SJSA1 (cell line): Measurements from ENCODE around the gene PLEKHA7. TPM values are rescaled to one million over a fixed set of nuclear protein-coding genes. Genes with fewer than 3 reads are reported as not detected.
"Not testable (repeated sequence)": the region's sequence is repeated elsewhere in the genome, so short reads cannot be mapped to it uniquely, and the experiment has no call there.

ENCODE experiments used
- DNase-seq, 2 experiments: peaks; one replicate each; pipeline ENCODE4 v3.0.0-alpha.2; 2015 to 2020; ENCODE audit warnings: low spot score in 2 of 2, low read depth in 1 of 2
- H3K27ac ChIP-seq: fragments of 250-450 bp; sonication (Bioruptor Pico); 2 replicates; pipeline ENCODE4 v1.5.1; 2020; ENCODE audit warnings: mild to moderate bottlenecking, moderate library complexity
- H3K27me3 ChIP-seq: fragments of 250-450 bp; sonication (Bioruptor Pico); replicated peaks from 2 replicates; pipeline ENCODE4 v1.5.1; 2020; ENCODE audit warnings: mild to moderate bottlenecking, moderate library complexity
- H3K36me3 ChIP-seq: fragments of 250-450 bp; sonication (Bioruptor Pico); 2 replicates; pipeline ENCODE4 v1.5.1; 2020; ENCODE audit warnings: mild to moderate bottlenecking
- H3K4me1 ChIP-seq: fragments of 250-450 bp; sonication (Bioruptor Pico); replicated peaks from 2 replicates; pipeline ENCODE4 v1.6.1; 2021; ENCODE audit warnings: mild to moderate bottlenecking
- H3K4me3 ChIP-seq: fragments of 250-450 bp; sonication (Bioruptor Pico); 2 replicates; pipeline ENCODE4 v1.5.1; 2020; ENCODE audit warnings: mild to moderate bottlenecking
- H3K9me3 ChIP-seq: fragments of 250-450 bp; sonication (Bioruptor Pico); replicated peaks from 2 replicates; pipeline ENCODE4 v1.5.1; 2020; ENCODE audit warnings: mild to moderate bottlenecking
- total RNA-seq: library from RNA; depleted of rRNA; stranded (reverse); fragments of >200 nt; shearing (Covaris generic); gene quantifications from 2 replicates; pipeline ENCODE4 v1.2.3, GENCODE V29; 2014

PLEKHA7 gene
- total RNA-seq, 1 experiment from 2014 or later, result not detected

DNA sequence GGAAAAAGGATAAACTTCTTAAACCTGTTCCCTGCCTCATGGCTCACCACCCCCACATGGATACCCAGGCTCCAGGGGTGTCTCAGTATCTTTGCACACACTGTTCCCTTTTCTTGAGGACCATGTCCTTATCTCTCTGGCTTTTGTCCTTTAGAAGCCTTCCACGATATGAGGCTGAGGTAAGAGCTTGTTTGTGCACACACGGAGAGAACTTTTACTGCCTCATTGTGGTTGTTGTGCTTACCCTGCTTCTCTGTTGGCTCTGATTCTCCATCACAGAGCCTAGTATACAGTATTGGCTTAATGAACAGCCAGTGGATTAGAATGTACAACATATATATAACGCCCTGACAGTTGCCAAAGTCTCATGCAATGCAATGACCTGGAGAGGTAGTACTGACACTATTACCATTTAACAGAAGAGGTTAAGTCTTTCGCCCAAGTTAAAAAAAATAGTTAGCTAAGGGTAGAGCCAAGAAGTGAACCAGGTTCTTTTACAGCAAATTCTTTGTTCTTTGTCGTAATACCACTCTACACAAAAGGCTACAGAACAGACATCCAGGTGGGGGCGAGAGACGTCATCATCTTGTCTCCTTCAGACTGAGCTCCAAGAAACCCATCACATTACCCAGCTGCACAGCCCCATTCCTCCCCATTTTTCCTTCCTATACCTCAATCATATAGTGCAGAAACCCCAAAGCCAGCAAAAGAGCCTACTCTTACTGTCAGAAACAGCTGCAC is 117.3 kb downstream of the PLEKHA7 start:
- peaks cover 7% of the 10 kb centered on the region; the same call in 1 of the 2 replicates for H3K27me3 ChIP-seq
- H3K9me3 ChIP-seq, result no peaks in the 10 kb centered on the region; the same call in 1 of the 2 replicates
- no peak for DNase-seq
- H3K27ac ChIP-seq, result no peak overlapping the region
- H3K4me3 ChIP-seq, result no peak overlapping the region
- H3K4me1 ChIP-seq, result no peaks in the 10 kb centered on the region
- H3K36me3 ChIP-seq, result no peaks in the 10 kb centered on the region

DNA sequence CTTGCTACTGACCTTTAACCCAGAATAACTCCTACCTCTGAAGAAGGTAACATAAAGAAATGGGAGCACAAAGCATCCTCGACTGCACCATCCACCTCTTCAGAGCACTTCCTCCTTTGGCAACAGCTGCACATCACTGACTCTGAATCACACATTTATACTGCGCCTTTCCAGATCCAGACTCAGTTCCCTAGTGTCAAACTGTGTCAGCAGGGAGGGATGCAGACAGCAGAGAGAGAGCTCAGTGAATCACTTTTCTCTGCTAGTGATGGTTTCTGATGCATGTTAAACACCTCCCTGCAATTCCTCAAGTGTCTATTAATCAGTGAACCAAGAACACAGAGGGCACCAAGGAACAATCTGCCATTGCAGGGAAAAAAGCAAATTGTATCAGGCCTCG is 118.9 kb downstream of the PLEKHA7 start:
- no peak overlapping the region for H3K4me3 ChIP-seq
- no peaks in the 10 kb centered on the region for H3K4me1 ChIP-seq
- no peak for DNase-seq
- H3K27ac ChIP-seq, result no peak overlapping the region
- peaks cover 2% of the 10 kb centered on the region for H3K9me3 ChIP-seq
- H3K27me3 ChIP-seq, result peaks cover 7% of the 10 kb centered on the region; the same call in 1 of the 2 replicates
- no peaks in the 10 kb centered on the region for H3K36me3 ChIP-seq

DNA sequence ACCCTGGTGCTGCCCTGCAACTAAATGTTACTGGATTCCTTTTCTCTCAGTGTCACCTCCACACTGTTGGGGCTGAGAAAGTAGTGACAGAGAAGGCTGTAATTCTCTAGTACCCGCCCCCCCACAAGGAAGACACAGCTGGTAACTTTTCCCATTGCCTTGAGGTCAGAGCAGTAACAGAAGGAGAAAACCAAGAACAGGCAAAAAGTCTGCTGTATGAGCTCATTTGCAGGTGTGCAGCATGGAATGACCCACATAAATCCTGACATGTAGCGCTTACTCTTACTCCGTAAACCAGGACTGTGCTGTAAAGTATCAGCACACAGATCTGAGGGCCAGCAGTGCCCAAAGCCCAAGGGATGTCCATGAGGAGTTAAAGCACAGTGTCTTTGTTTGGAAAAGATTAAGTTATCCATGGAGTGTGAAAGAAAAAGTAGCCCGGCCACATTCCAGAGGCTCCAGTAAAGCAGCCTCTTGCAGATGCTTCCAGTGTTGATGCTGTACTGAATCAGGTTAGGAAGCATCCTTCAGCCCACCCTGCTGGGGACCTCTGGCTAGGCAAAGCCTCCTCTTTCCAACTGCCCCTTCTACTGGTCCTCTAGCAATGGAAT is 120.7 kb downstream of the PLEKHA7 start:
- H3K9me3 ChIP-seq, result peaks cover 11% of the 10 kb centered on the region
- DNase-seq, result no peak
- H3K36me3 ChIP-seq, result no peaks in the 10 kb centered on the region
- H3K27me3 ChIP-seq, result peaks cover 5% of the 10 kb centered on the region; the same call in 1 of the 2 replicates
- no peaks in the 10 kb centered on the region for H3K4me1 ChIP-seq
- H3K27ac ChIP-seq, result no peak overlapping the region
- no peak overlapping the region for H3K4me3 ChIP-seq

DNA sequence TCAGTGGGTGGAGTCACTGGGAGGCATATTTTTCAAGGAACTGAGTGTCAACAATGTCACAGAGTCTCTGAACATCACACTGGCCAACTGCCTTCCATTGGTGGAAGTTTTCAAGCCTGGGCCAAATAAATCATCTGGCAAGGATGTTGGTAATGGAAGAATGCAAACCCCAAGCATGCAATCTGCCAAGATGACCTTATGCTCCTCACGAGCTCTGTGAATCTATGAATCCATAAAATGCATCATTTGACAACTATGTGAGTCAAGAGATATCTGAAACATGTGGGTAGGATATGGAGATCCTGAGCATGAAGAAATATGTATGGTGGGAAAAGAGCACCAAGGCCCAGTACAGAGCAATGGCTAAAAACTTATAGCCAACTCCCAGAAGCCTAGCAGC is 122.2 kb downstream of the PLEKHA7 start:
- H3K9me3 ChIP-seq, result peaks cover 11% of the 10 kb centered on the region
- H3K27ac ChIP-seq, result no peak overlapping the region
- no peak overlapping the region for H3K4me3 ChIP-seq
- H3K4me1 ChIP-seq, result no peaks in the 10 kb centered on the region
- DNase-seq, result no peak
- no peaks in the 10 kb centered on the region for H3K36me3 ChIP-seq
- no peaks in the 10 kb centered on the region; the same call in 1 of the 2 replicates for H3K27me3 ChIP-seq

DNA sequence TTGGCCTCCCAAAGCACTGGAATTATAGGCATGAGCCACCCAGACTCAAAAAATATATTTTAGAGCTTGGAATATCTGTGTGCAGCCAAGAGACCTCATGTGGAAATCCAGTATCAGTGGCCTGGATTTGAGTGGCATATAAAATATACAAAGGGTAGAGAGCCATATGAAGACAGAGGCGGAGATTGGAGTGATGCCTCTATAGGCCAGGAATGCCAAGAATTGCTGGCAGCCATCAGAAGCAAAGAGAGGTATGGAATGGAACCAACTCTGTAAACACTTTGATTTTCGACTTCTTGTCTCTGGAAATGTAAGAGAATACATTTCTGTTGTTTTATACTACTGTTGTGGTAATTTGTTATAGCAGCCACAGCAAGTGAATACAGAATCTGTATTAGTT is 123.0 kb downstream of the PLEKHA7 start:
- Histone ChIP-seq H3K27ac (no peak overlapping the region), H3K4me1 (no peaks in the 10 kb centered on the region), H3K4me3 (no peak overlapping the region), H3K9me3 (peaks cover 11% of the 10 kb centered on the region), H3K36me3 (no peaks in the 10 kb centered on the region), H3K27me3 (no peaks in the 10 kb centered on the region; the same call in 1 of the 2 replicates)
- no peak for DNase-seq

DNA sequence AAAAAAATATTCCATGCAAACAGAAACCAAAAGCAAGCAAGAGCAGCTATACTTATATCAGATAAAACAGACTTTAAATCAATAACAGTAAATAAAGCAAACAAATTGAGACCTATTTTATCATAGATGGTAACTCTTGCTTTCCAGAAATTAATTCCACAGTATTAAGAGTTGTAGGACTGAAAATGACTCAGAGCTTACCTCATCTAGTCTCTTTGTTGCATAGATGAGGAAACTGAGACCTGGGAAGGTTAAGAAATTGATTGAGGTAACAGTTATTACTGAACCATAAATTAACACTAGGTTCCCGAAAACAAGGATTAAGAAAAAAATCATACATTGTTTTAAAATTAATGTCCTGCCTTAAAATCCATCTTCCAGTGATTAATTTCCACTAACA is 123.8 kb downstream of the PLEKHA7 start:
- peaks cover 11% of the 10 kb centered on the region for H3K9me3 ChIP-seq
- no peaks in the 10 kb centered on the region for H3K4me1 ChIP-seq
- H3K27ac ChIP-seq, result no peak overlapping the region
- H3K27me3 ChIP-seq, result no peaks in the 10 kb centered on the region; the same call in 1 of the 2 replicates
- DNase-seq, result no peak
- H3K36me3 ChIP-seq, result no peaks in the 10 kb centered on the region
- no peak overlapping the region for H3K4me3 ChIP-seq

DNA sequence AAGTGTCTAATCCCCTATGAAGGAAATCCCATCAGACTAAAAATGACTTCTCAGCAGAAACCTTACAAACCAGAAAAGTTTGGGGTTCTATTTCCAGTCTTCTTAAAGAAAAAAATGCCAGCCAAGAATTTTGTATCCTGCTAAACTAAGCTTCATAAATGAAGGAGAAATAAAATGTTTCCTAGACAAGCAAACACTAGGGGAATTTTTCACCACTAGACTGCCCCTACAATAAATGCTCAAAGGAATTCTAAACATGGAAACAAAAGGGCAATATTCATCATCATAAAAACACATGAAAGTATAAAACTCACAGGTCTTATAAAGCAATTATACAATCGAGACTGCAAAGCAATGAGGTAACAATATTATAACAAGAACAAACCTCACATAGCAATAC is 124.3 kb downstream of the PLEKHA7 start:
- no peak overlapping the region for H3K27ac ChIP-seq
- no peaks in the 10 kb centered on the region; the same call in 1 of the 2 replicates for H3K27me3 ChIP-seq
- H3K4me1 ChIP-seq, result no peaks in the 10 kb centered on the region
- H3K4me3 ChIP-seq, result no peak overlapping the region
- no peaks in the 10 kb centered on the region for H3K36me3 ChIP-seq
- H3K9me3 ChIP-seq, result peaks cover 11% of the 10 kb centered on the region
- DNase-seq, result no peak

DNA sequence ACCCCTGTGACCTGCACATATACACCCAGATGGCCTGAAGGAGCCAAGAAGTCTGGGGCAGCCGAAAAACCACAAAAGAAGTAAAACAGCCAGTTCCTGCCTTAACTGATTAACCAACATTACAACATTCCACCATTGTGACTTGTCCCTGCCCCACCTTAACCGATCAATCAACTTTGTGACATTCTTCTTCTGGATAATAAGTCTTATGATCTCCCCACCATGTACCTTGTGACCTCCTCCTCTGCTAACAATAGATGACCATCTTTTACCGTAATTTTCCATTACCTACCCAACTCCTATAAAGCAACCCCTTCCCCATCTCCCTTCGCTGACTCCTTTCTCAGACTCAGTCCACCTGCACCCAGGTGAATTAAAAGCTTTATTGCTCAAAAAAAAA is 125.2 kb downstream of the PLEKHA7 start:
- not testable (repeated sequence) for H3K27me3 ChIP-seq, H3K4me1 ChIP-seq, H3K27ac ChIP-seq, H3K36me3 ChIP-seq, H3K4me3 ChIP-seq, DNase-seq
- H3K9me3 ChIP-seq, result peaks cover 11% of the 10 kb centered on the region

DNA sequence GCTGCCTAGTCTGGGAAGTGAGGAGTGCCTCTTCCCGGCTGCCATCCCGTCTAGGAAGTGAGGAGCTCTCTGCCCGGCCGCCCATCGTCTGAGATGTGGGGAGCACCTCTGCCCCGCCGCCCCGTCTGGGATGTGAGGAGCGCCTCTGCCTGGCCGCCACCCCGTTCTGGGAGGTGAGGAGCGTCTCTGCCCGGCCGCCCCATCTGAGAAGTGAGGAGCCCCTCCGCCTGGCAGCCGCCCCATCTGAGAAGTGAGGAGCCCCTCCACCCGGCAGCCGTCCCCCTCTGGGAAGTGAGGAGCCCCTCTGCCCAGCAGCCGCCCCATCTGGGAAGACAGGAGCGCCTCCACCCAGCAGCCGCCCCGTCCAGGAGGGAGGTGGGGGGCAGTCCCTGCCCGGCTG is 126.3 kb downstream of the PLEKHA7 start:
- not testable (repeated sequence) for H3K36me3 ChIP-seq, H3K27me3 ChIP-seq, H3K4me1 ChIP-seq

DNA sequence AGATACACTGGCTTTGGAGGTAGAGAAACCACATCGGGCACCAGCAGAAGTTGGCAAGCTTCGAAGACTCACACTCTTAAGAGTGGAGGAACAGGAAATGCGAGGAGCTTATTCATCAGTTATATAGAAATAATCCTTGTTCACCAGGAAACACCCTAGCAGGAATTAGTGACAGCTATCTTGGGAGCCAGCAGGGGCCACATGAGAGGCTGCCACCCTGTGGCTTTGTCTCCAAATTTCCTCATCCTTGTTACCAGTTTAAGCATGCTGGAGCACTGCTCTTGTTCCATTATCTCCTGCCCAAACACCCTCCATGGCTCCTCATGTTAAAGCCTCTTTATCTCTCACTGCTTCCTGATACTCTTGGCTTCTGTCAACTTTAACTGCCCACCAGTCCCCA is 131.0 kb downstream of the PLEKHA7 start:
- DNase-seq, result no peak
- Histone ChIP-seq H3K27ac (no peak overlapping the region), H3K36me3 (no peaks in the 10 kb centered on the region), H3K27me3 (peaks cover 24% of the 10 kb centered on the region), H3K4me3 (no peak overlapping the region), H3K4me1 (no peaks in the 10 kb centered on the region), H3K9me3 (no peaks in the 10 kb centered on the region)

More for the DNA sequence above, 126.3 kb downstream of the PLEKHA7 start:
- not testable (repeated sequence) for H3K27ac ChIP-seq, H3K4me3 ChIP-seq, DNase-seq
- peaks cover 11% of the 10 kb centered on the region for H3K9me3 ChIP-seq

DNA sequence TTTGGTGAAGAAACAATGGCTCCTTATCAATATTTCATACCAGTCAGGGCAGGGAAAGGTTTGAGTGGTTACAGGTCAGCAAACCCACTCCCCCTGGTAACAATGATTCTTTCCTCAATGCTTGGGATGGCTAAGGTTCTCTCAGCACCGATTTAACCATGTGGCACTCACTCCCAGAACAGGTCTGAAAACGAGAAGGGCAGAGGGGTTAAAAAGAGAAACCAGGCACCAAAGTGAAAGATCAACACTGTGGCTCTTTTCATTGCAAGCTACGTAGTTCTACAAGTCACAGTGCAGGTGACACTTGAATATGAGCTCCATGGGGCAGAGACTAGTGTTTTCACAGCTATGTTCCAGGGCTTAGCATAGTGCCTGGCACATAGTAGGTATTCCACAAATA is 132.4 kb downstream of the PLEKHA7 start:
- no peaks in the 10 kb centered on the region for H3K36me3 ChIP-seq
- peaks cover 33% of the 10 kb centered on the region for H3K27me3 ChIP-seq
- no peak for DNase-seq
- H3K4me1 ChIP-seq, result no peaks in the 10 kb centered on the region
- H3K27ac ChIP-seq, result no peak overlapping the region
- no peak overlapping the region for H3K4me3 ChIP-seq
- no peaks in the 10 kb centered on the region for H3K9me3 ChIP-seq

DNA sequence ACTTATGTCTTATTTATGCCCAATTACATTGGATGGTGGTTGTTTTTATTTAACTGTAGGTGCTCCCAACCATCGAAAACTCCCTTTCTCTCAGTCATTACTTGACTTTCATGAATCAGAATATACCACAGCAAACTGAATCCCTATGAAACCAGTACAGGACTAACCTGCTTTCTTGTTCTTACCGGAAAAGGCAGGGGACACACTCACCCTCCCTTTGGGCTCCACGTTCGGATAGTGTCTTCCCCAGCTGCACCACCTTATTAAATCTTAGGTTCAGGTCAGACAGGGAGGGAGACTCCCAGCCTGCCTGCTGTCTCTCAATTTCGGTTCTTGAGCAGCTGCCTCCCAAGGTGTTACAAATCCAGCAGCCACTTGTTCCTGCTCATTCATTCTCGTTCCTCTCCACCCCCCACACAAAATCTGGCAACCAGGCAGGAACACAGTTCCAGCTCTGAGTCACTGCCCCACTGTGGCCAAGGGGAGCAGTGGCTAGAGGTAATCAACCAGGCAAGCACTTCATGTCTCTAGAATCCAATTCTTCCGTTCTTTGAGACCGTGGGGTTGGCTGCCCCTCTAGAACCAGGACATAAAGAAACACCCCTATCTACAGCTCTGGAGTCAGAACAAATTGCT is 133.0 kb downstream of the PLEKHA7 start:
- peaks cover 39% of the 10 kb centered on the region for H3K27me3 ChIP-seq
- no peak for DNase-seq
- no peak overlapping the region for H3K27ac ChIP-seq
- H3K9me3 ChIP-seq, result no peaks in the 10 kb centered on the region
- H3K36me3 ChIP-seq, result no peaks in the 10 kb centered on the region
- H3K4me3 ChIP-seq, result no peak overlapping the region
- H3K4me1 ChIP-seq, result no peaks in the 10 kb centered on the region

DNA sequence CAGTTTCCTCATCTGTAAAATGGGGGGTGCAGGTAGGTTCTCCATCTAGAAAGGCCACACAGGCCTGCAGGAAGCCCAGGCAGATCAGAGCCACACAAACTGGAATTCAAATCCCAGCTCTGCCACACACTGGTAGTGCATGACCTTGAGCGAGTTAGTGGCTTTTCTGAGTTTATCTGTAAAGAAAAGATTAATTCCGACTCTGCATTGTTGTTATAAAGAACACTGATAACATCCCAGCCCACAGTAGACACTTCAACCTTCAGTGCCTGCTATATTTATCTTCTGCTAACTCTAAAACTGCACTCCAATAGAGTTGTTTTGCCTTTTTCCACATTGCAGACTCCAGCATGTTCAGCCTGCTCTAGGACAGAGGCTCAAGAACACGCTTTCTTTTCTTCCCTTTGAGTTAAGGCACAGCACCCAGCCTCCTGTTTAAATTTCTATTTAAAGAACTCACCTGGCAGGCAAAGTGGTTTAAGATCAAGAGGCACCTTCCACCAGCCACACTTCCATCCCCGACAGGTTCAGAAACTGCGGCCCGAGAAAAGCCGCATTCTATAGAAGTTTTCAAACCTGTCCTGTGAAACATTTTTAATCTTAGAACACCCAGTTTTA is 133.9 kb downstream of the PLEKHA7 start:
- Histone ChIP-seq H3K27me3 (peaks cover 42% of the 10 kb centered on the region), H3K36me3 (no peaks in the 10 kb centered on the region), H3K9me3 (no peaks in the 10 kb centered on the region), H3K4me1 (no peaks in the 10 kb centered on the region), H3K4me3 (no peak overlapping the region), H3K27ac (no peak overlapping the region)
- no peak for DNase-seq

DNA sequence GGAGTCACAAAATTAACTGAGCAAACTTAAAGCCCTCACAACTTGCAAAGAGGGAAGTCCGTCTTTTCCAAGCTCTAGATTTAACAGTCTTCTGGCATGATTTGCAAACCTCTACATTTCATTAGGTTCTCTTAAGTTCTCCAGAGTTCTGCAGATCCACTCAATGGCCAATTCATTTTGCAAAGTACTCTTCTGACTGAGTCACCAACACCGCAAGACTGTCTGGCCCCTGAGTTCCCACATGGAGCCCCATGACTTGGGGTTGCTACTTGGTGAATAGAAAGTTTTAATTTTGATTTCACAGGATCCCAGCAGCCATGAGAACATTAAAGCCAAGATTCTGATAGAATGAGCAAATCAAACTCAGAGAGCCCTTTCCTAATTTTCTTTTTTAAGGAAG is 134.5 kb downstream of the PLEKHA7 start:
- Histone ChIP-seq H3K9me3 (no peaks in the 10 kb centered on the region), H3K36me3 (no peaks in the 10 kb centered on the region), H3K27me3 (peaks cover 42% of the 10 kb centered on the region), H3K4me3 (no peak overlapping the region), H3K27ac (no peak overlapping the region), H3K4me1 (no peaks in the 10 kb centered on the region)
- no peak for DNase-seq
